Endodermal cell (in vitro differentiated cells): ENCODE data around the gene AARSD1. TPM values are rescaled to one million over a fixed set of nuclear protein-coding genes. Genes with fewer than 3 reads are reported as not detected.

Source experiments
- DNase-seq: peaks from one replicate; pipeline ENCODE4 v3.0.0-alpha.2; 2017
- H3K27ac ChIP-seq: 2 replicates; pipeline ENCODE4 v1.5.1; 2013; ENCODE audit warnings: mild to moderate bottlenecking, low read depth, low read length, moderate library complexity
- H3K27me3 ChIP-seq: 2 replicates; pipeline ENCODE4 v1.6.1; 2013; ENCODE audit warnings: mild to moderate bottlenecking, low read length, moderate library complexity; ENCODE audit not compliant: insufficient read depth, control insufficient read depth, poor library complexity, severe bottlenecking
- H3K36me3 ChIP-seq: 2 replicates; pipeline ENCODE4 v1.7.0; 2013; ENCODE audit warnings: mild to moderate bottlenecking, low read length, moderate library complexity; ENCODE audit not compliant: control insufficient read depth, insufficient read depth
- H3K4me1 ChIP-seq: one replicate; pipeline ENCODE4 v1.7.0; 2013; ENCODE audit warnings: low read length; ENCODE audit not compliant: control insufficient read depth, insufficient read depth
- H3K4me3 ChIP-seq: 2 replicates; pipeline ENCODE4 v1.5.1; 2013; ENCODE audit warnings: mild to moderate bottlenecking, low read length, moderate library complexity
- H3K9ac ChIP-seq: 2 replicates; pipeline ENCODE4 v1.6.1; 2013; ENCODE audit warnings: mild to moderate bottlenecking, low read length, moderate library complexity; ENCODE audit not compliant: poor library complexity, severe bottlenecking; ENCODE audit errors: extremely low read depth
- H3K9me3 ChIP-seq: 2 replicates; pipeline ENCODE4 v1.6.1; 2013; ENCODE audit warnings: mild to moderate bottlenecking, low read length, moderate library complexity; ENCODE audit not compliant: control insufficient read depth
- H3K27ac Mint-ChIP-seq: 2 replicates; pipeline ENCODE4 v1.8.0; 2020; ENCODE audit warnings: mixed read lengths
- H3K27me3 Mint-ChIP-seq: 2 replicates; pipeline ENCODE4 v1.8.0; 2021; ENCODE audit warnings: mild to moderate bottlenecking, mixed read lengths; ENCODE audit not compliant: insufficient read depth
- H3K36me3 Mint-ChIP-seq: 2 replicates; pipeline ENCODE4 v1.8.0; 2020; ENCODE audit warnings: low read depth, mixed read lengths
- H3K4me1 Mint-ChIP-seq: 2 replicates; pipeline ENCODE4 v1.8.0; 2020; ENCODE audit warnings: mixed read lengths
- H3K4me3 Mint-ChIP-seq: 2 replicates; pipeline ENCODE4 v1.8.0; 2020; ENCODE audit warnings: mild to moderate bottlenecking, moderate library complexity, mixed read lengths
- H3K9me3 Mint-ChIP-seq: 2 replicates; pipeline ENCODE4 v1.8.0; 2020; ENCODE audit warnings: mild to moderate bottlenecking, mixed read lengths
- CTCF ChIP-seq: fragments of 200-600 bp; sonication (generic); conservative IDR thresholded peaks from 2 replicates; pipeline ENCODE4 v1.5.0; 2021; ENCODE audit warnings: antibody characterized with exemption, mild to moderate bottlenecking
- WGBS, 2 experiments: methylation state at CpG; one replicate each; pipeline versions ENCODE4 v1.1.5 to v1.1.7; 2013; ENCODE audit warnings: missing lambda C conversion rate in 2 of 2, mixed read lengths in 1 of 2; ENCODE audit not compliant: insufficient coverage in 1 of 2, insufficient read length in 1 of 2; 5-methylcytosine and 5-hydroxymethylcytosine counted together
- total RNA-seq, 2 donors: library from RNA; stranded (reverse); fragmentation: NEBNext Ultra II Directional in 1 of 2; extraction: Animal tissue kit (Norgen Biotek cat#: 25700) in 1 of 2; gene quantifications; 2 replicates in 1 of 2; 3 replicates in 1 of 2; pipeline ENCODE4 v1.2.1, GENCODE V29; 2021

The AARSD1 gene
- total RNA-seq, 2 donors from 2014 or later: 48.7 to 50.9 TPM

- Histone ChIP-seq H3K27me3 (no peaks in the 10 kb centered on the region), H3K36me3 (peaks cover 8% of the 10 kb centered on the region), H3K4me3 (no peak overlapping the region), H3K27ac (no peak overlapping the region), H3K9ac (no peak overlapping the region), H3K9me3 (no peaks in the 10 kb centered on the region), H3K4me1 (no peaks in the 10 kb centered on the region)
- Mint-ChIP-seq H3K9me3 (no peaks in the 10 kb centered on the region), H3K27me3 (no peaks in the 10 kb centered on the region), H3K4me1 (no peaks in the 10 kb centered on the region), H3K36me3 (peaks cover 1% of the 10 kb centered on the region), H3K4me3 (no peak overlapping the region), H3K27ac (no peak overlapping the region)
- no peak for TF ChIP-seq CTCF
- WGBS, 2 experiments: 55% methylated on average over 3 of the region's 3 CpGs; no CpG with 5 or more reads in 1 of the 2 experiments
- DNase-seq: no peak
Measured at GRCh38 chr17:42944211-42944610, 20.0 kb downstream of the AARSD1 start.

DNA sequence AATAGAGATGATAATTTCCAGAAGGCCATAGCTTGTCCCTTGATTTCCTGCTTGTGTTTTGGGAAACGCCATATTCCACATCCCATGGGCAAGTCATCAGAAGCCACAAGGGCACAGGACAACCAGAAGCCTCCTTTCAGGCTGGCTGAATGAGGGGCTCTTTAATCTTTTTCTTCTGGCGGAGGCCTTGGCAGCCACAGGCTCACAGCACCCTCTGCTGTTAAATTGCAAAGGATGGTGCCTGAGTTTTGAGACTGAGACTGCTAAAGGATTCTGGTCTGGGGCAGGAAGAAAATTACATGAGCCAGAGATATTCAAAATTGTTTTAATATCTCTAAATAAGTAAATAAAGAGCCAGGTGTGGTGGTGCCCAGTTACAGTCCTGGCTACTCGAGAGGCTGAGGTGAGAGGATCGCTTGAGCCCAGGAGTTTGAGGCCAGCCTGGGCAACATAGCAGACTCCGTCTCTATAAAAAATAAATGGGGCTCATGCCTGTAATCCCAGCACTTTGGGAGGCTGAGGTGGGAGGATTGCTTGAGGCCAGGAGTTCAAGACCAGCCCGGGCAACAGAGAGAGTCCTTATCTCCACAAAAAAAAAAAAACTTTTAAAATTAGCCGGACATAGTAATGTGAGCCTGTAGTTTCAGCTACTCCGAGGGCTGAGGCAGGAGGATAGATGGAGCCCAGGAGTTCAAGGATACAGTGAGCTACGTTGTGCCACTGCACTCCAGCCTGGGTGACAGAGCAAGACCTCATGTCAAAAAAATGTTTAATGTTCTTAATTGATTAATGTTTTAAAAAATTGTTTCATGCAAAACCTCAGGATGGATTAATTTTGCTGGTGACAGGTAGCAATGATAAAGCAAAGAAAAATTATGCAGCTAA lies 26.3 kb downstream of the AARSD1 start:
- no peak overlapping the region for H3K27ac ChIP-seq
- peak; percentile 91 for DNase-seq
- H3K4me1 ChIP-seq: no peaks in the 10 kb centered on the region
- no peaks in the 10 kb centered on the region for H3K9me3 Mint-ChIP-seq
- H3K9ac ChIP-seq: no peak overlapping the region
- no peaks in the 10 kb centered on the region for H3K36me3 Mint-ChIP-seq
- H3K36me3 ChIP-seq: no peaks in the 10 kb centered on the region
- H3K4me3 Mint-ChIP-seq: no peak overlapping the region
- peak; percentile 88 for TF ChIP-seq CTCF
- 56 to 62% methylated on average over 6 to 9 of the region's 9 CpGs for WGBS, 2 experiments
- no peaks in the 10 kb centered on the region for H3K9me3 ChIP-seq
- no peak overlapping the region for H3K27ac Mint-ChIP-seq
- no peak overlapping the region for H3K4me3 ChIP-seq
- H3K27me3 Mint-ChIP-seq: peaks cover 4% of the 10 kb centered on the region
- H3K4me1 Mint-ChIP-seq: no peaks in the 10 kb centered on the region
- no peaks in the 10 kb centered on the region for H3K27me3 ChIP-seq

DNA sequence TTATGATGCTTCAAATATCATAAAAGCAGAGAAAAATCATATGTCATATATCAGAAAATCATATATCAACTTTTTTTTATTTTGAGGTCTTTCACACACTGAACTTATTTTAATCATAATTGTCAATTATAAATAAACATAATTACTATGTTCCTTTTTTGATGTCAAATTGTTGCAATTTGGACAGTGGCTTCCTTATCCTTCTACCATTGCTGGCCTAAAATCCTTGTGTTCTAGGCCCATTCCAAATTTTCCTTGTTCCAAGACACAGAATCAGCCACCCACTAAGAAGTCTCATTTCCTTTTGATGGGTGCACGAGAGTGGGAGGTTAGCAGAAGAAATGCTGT lies 34.8 kb downstream of the AARSD1 start:
- H3K4me3 ChIP-seq: no peak overlapping the region
- no peaks in the 10 kb centered on the region for H3K36me3 ChIP-seq
- Mint-ChIP-seq H3K9me3 (no peaks in the 10 kb centered on the region), H3K27ac (no peak overlapping the region), H3K36me3 (no peaks in the 10 kb centered on the region), H3K4me1 (peaks cover 3% of the 10 kb centered on the region), H3K27me3 (peaks cover 4% of the 10 kb centered on the region), H3K4me3 (no peak overlapping the region)
- H3K27me3 ChIP-seq: no peaks in the 10 kb centered on the region
- DNase-seq: no peak
- 100% methylated on average over 1 of the region's 1 CpG; no CpG with 5 or more reads in 1 of the 2 experiments for WGBS, 2 experiments
- no peaks in the 10 kb centered on the region for H3K9me3 ChIP-seq
- no peak overlapping the region for H3K9ac ChIP-seq
- H3K27ac ChIP-seq: no peak overlapping the region
- TF ChIP-seq CTCF: no peak
- H3K4me1 ChIP-seq: no peaks in the 10 kb centered on the region
